HK-2 (cell line): Measurements from ENCODE around the gene CTR9.

ENCODE experiments used
- DNase-seq: peaks from one replicate; pipeline ENCODE4 v3.0.0-alpha.2; 2018; ENCODE audit not compliant: unreplicated experiment

The CTR9 gene

DNA sequence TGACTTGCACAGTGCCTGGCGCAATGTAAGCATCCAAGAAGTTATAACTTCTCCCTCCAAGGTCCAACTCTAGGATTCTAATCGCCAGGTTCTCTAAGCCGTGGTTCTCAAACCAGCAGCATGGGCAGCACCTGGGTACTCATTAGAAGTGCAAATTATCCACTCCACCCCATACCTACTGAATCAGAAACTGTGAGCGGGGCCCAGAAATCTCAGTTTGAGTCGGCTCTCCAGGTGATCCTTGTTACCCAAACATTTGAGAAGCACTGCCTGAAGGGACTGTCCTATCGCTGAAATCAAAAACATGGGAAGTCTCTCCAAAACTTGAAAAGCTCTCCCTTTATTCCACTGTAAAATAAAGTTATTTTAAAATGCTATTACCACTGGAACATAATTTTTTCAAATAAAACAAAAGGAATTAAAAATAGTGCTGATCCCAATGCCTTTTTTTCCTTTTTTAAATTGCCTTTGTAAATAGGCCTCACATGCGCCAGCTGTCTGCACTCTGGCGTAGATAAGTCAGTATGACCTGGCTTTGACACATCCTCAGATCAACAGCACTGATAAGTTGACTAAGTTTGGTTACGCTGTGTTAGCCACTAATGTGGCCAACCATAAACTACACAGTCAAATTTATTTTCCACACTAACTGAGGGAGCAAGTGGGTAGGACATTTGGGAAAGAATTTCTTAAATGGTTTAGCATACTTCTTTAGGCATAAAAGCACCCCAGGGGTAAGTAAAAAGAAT lies 8.4 kb upstream of the CTR9 start:
- DNase-seq: no peak

DNA sequence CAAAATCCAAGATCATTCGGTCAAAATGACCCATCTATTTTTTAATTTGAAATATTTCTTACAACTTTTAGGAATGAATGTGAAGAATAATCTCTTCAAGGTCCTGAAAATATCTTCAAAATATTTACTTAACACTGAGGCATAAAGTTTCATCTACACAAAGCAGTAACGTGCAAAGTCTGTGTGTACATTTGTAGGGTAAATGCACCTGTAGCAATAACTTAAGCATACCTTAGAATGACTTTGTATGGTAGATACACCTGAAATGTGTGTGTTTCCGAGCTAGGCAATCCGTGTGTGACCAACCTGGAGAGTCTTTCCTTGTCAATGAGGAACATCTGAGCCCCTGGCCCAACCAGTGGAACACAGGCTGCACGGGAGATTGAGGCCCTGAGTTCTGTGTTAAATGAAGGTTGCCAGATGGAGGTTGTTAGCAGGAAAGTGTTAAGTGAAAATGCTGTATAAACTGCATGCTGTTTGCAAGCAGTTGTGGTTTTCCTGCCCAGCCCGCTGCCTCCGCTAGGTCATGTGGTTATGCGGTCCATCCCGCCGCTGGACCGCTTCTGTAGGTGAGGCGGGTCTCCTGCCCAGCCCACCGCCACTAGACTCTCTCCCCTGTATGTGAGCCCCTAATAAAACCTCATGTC lies 7.6 kb upstream of the CTR9 start:
- no peak for DNase-seq

DNA sequence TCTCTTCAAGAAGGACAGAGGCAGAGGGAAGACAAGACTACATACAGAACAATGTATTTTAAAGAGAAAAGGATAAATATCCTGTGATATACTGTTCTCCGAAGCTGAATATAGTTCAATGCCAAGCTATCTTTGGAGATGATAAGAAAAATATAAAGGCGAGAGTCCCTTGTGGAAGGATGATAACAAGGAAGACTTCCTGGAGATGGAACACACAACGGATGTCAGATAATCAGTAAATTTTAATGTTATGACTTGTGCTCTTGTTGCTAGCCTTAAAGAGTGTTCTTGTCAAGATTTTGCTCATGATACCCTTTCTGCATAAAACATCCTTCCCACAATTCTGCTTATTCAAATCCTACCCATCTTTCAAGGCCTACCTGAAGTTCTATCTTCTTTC lies 6.8 kb upstream of the CTR9 start:
- DNase-seq: no peak

DNA sequence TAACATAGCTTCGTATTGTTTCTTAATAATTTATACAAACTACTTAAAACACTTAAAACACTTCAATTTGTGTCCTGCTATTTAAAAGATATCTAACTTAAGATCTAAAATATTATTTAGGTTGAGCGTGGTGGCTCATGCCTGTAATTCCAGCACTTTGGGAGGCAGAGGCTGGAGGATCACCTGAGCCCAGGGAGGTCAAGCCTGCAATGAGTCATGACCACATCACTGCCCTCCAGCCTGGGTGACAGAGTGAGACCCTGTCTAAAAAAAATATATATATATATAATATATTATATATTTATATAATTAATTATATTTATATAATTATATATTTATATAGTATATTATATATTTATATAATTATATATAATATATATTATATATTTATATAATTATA lies 4.2 kb upstream of the CTR9 start:
- DNase-seq: no peak

DNA sequence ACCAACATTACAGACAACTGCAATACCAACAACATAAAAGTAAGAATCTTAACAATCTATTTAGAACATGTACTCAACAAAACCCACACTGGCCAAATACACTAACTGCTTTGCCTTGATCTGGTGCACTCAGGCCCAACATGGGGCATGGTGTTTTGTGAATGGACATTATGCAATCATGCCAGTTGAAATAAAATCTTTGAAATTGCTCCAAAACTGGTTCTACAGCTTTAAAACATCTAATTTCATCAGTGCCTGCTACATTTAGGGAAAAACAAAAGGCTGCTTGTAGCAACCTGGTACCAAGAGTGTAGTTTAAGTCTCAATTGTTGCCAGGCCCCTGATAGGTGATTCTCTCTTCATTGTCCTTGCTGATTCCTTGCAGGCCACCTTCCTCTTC lies 3.3 kb upstream of the CTR9 start:
- DNase-seq: no peak

DNA sequence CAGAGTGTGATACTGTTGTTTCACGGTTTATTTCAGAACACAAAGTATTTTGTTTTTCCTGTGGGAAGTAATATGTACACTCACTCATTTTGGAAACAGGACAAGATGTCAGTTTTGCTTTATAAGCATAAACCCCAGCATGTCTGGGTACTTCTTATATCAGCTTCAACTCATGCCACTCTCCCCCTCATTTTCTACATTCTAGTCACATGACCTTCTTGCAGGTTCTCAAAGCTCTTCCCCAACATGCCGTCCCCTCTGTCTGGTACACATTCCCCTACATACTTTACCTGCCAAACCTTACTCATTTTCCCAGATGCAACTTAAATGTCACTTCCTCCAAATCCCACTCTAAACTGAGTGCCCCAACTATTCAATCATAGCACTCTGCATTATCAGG lies 1.6 kb upstream of the CTR9 start:
- DNase-seq: no peak

DNA sequence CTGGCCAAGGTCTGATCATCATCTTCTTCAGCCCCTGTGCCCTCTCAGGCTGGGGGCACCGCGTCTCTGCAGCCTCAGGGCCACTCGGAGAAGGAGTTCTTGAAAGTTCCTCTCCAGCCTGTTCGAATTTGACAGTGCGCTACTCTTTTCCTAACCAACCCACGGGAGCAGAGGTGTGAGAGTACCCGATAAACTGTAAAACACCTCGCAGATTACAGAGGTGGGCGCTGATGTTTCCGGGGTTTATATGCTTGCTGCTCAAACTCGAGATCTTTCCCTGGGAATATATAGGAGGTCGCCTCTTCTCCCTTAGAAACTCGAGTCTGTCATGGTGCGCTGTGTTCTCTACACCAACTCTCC lies 515 bp downstream of the CTR9 start:
- no peak for DNase-seq

DNA sequence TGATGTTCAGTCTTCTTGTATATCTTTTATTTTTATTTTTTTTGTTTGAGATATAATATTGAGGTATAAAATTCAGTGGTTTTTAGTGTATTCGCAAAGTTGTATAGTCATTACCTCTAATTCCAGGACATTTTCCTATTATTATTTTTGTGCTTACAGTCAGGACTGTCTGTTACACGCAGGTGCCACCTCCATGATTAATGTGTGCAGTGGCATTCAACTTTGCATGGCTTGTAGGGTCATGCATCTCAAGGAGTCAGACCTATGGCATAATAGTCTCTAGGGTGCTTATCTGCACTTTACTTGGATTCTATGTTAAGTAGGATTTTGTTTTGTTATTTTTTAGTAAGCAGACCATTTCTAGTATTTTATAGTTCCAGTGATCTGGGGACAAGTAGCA lies 1.0 kb downstream of the CTR9 start:
- no peak for DNase-seq

DNA sequence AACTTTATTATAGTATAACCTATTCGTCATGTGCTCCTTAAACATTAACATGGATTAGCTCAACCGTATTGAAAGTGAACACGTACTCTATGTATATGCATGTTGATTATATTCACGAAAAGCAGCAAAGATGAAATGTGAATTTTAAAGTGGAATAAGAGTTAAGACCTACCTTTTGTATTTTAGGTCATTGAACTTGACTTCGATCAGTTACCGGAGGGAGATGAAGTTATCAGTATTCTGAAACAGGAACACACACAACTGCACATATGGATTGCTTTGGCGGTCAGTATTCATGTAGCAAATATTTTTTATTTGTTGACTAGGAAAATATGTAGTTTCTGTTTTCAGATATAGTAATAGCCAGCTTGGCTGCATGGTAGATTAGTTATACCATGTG lies 1.4 kb downstream of the CTR9 start:
- DNase-seq: no peak

DNA sequence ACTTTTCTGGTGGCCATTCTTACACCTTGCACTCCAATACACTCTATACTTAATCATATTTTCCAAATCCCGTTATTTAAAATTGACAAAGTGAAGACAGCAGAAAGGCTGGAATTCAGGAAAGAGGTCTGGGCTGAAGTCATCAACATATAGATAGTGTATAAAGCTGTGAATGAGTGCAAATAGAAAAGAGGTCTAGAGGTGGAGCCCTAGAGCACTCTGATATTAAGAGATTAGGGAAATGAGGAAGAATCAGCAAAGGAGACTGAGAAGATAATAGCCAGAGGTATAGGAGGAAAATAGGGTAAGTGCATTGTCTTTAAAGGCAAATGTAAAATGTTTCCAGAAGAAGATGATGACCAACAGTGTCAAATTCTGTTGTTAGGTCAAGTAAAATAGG lies 7.9 kb downstream of the CTR9 start:
- no peak for DNase-seq

DNA sequence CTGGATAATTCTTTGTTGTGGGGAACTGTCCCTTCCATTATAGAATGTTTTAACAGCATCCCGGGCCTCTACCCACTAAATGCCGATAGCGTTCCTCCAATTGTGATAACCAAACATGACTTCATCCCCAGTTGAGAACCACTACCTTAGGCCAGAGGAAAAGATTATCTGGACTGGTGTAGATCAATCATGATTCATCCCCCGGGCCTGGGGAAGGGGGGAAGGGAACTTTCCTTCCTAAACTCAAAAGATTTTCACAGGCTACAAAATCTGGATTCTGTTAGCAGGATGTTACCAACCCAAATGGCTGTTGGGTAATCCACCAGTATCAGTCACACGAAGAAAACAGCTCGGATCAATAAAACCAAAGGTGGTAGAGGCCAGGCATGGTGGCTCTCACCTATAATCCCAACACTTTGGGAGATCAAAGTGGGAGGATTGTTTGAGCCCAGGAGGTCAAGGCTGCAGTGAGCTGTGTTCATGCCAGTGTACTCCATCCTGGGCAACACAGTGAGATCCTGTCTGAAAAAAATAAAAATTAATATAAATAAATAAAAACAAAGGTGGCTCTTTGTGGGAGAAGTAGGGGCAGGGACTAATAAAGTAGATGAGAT lies 10.1 kb downstream of the CTR9 start:
- no peak for DNase-seq

DNA sequence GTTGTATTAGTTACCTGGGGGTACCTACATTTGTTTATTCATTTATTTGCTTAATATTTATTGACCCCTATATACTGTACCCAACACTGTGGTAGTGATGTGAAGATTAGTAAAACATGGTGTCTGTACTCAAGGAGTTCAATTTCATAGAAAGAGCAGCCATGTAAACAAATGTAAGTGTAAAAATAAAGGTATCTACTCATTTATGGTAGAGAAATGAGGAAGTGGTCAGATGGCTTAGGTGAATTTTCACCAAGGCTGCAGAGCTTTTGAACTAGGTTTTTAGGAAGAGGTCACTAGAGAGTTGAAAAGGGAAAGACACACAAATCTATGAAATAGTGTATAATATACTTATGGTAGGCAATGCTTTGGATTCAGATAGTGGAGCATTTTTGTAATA lies 11.1 kb downstream of the CTR9 start:
- no peak for DNase-seq

DNA sequence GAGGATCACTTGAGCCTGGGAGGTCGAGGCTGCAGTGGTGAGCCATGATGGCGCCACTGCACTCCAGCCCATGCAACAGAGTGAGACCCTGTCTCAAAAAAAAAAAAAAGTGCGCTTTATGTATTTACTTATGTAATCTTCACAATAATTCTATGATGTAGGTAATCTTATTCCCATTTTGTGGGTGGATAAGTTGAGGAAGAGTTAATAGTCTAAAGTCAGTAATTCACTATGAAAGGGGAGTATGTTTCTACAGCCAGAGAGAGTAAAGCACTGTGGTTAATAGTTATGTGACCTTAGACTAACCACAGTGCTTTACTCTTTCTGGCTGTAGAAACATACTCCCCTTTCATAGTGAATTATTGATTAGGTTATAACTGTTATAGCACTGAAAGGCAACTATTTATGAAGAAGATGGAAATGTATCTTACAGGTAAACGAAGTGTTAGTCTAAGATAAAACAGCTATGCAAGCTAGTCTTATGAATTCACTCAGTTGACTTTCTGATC lies 11.9 kb downstream of the CTR9 start:
- no peak for DNase-seq

DNA sequence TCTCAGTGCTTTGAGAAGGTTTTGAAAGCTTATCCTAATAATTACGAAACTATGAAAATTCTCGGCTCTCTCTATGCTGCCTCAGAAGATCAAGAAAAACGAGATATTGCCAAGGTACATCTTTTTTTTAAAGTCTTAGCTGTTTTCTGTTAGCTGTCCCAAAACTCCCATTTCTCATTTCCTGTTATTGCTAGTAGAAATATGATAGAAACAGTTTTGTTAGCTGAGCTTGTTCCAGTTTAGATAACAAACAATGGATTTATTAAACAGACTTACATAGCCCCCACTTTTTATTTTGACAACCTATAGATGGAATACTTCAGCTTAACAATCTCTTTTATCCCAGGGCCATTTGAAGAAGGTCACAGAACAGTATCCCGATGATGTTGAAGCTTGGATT lies 12.7 kb downstream of the CTR9 start:
- DNase-seq: no peak

DNA sequence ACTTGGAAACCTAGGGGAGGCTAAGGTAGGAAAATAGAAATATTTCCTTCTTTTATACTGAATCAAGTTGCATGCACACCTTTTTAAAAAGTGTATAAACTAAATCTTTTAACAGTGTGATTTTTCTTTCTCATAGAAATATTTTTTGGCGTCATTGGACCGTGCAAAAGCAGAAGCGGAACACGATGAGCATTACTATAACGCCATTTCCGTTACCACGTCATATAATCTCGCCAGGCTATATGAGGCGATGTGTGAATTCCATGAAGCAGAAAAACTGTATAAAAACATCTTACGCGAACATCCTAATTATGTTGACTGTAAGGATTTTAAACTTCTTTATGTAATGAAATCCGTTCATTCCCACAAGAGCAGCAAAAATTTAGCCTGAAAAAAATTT lies 13.4 kb downstream of the CTR9 start:
- no peak for DNase-seq

DNA sequence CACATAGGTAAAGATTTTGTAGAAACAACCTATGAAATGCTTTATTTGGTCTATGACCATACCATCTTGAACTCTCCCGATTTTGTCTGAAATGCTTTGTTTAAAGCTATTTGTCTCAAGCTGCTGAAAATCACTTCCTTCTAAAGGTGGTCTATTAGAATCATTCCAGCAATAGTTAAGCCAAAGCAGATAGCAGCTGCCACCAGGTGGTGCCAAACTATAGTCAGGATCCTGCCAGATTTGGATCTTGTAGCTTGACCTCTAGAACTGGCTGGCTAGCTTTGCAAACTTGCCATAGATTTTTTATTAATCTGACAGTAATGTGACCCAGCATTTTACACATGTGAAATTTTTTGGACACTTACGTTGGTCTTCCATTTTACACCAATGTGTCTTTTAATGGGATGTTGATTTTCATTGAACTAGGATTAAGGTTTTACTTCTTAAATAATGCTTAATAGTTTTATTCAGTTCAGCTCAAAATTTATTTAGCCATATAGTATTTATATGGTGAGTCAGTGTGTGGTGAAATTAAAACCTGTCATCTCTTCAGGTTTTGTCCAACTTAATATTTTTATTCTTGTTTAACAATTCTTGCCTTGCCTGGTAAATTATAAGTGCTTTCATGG lies 19.7 kb downstream of the CTR9 start:
- no peak for DNase-seq

DNA sequence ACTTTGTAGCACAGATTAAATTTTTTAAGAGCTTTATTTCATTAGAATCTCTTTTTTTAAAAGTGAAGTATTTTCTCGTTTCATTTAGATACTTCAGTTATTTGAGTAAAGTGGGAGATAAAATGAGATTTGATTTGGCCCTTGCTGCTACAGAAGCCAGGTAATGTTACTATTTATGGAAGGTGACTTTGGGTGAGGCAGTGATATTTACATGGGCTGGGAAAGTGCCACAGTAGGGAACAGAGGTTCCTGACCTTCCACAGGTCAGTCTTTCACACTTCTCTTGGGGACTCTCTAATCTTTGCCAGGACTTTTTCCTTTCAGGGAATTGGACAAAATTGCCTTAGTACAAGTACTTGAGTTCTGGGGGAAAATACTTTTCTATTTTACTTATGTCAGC lies 20.4 kb downstream of the CTR9 start:
- DNase-seq: no peak

DNA sequence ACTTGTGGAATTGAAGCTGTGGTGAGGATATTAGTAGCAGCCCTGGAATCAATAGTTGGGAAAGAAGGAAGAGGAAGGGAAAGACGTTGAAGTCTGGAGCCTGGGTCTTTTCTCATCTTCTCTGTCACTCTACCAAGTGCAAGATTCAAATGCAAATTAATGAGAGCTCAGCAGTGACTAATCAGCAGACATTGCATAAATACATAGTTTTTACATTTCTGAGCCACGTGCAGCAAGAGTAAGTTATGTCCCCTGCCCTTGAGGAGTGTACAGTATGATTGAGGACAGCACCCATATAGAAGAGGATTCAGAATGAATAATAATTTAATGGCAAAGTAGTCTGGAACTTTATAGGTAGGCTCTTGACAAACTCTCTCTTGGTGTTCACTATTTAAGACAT lies 23.8 kb downstream of the CTR9 start:
- DNase-seq: no peak

DNA sequence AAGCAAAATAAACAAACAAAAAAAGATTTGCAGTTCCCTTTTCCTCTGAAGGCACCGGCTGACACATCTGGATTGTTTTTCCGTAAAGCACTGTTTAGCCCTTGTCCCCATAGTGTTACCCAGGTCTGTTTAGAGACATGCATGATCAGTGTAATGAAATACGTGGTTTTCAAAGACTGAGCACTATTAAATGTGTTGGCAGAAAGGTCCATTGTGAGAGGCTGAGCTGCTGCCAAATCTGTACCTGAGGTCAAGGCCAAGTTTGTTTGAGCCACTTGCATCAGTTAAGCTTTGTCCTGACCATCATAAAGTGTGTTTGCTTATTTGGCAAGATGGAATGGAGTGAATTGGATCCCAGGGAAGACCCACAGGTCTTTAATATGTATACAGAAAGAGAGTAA lies 26.3 kb downstream of the CTR9 start:
- DNase-seq: no peak

DNA sequence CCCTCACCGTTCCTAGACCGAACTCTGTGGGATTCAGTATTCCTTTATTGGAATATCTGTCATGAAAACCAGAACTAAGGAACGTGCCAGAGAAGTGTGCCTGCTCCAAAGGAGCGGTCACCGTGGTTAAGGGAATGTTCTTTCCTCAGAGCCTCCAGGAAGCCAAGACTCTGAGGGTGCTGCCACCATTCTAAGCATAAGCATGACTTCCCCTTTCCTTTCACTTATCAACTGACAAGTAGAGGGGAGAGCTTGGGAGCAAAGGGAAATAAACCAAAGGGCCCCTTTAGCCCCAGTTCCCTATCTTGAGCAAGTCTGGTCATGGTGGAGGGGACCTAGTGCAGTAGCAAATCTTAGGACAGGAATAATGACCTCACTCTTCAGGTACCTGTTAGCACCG lies 26.8 kb downstream of the CTR9 start:
- no peak for DNase-seq

DNA sequence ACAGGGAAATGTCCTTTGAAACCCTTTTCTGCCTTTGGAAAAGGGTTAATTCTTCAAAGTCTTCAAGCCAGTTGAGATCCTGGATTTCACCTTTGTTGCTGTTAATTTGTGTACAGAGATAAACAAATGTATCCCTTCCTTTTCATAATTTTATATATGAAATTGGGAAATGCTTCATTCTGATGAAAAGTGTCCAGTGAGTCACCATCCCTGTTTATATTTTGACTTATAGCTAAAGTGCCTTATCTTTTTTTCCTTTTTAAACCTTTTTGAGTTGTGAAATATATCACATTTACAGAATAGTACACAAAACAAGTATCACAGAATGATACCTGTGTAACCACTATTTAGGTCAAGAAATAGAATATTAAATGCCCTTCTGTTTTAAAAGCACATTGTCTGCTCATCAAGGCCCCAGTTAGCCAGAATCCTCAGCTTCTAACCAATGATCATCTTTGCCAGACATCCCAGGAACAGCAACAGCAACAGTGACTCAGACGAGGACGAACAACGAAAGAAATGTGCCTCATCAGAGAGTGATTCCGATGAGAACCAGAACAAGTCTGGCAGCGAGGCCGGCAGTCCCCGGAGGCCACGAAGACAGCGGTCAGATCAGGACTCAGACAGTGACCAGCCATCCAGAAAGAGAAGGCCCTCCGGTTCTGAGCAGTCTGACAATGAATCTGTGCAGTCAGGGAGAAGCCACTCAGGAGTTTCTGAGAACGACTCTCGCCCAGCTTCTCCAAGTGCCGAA lies 27.3 kb downstream of the CTR9 start:
- DNase-seq: no peak

DNA sequence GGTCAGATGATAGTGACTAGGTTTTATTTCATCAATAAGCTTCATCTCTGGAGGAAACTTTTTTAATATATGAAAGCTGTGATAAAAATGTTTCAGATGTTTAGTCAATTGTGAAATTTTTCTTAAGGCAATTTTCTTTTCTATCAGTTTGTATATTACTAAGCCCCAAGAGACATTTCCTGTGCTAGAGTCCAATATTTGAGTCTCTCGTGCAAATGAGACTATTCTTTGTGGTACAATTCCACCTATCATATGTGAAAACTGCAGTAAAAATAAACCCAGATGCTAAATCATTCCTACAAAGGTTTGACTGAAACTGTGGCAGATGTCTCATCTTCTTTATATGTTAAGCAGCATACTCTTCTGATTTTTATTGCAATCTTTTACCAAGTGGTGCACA lies 28.0 kb downstream of the CTR9 start:
- no peak for DNase-seq
